Right lobe of liver (tissue), 4 donors: ENCODE data around the gene IGF1R.

ENCODE experiments used
- CTCF ChIP-seq, 4 donors: fragments of 200-600 bp in 3 of 4; fragments of 450-650 bp in 1 of 4; IDR thresholded peaks; one replicate each; pipeline versions ENCODE4 v1.5.1 to v1.8.0; 2016 to 2022; ENCODE audit warnings: antibody characterized with exemption in 4 of 4, mild to moderate bottlenecking in 2 of 4
- POLR2A ChIP-seq: fragments of 450-650 bp; IDR thresholded peaks from one replicate; pipeline ENCODE4 v1.6.1; 2017; ENCODE audit warnings: antibody characterized with exemption, mild to moderate bottlenecking
- donor health status: DM: no; HTN: no; CAD: no.
- donor health status: DM: no; HTN: no; CAD: no.
- donor health status: DM: no; HTN: yes; CAD: no.

GRCh38 chr15:98727115-98728040, 79.0 kb downstream of the IGF1R start:
- TF ChIP-seq CTCF (IDR thresholded peaks at IDR 0.05) = no peak
- TF ChIP-seq POLR2A = no peak
